GM18499 (cell line): ENCODE data around the gene OR6K2.

Source experiments
- ATAC-seq: cut with Tn5 transposase; IDR thresholded peaks from one replicate; pipeline ENCODE4 v1.9.1; 2021; ENCODE audit warnings: moderate number of reproducible peaks; ENCODE audit not compliant: insufficient read depth, unreplicated experiment

Gene OR6K2

DNA sequence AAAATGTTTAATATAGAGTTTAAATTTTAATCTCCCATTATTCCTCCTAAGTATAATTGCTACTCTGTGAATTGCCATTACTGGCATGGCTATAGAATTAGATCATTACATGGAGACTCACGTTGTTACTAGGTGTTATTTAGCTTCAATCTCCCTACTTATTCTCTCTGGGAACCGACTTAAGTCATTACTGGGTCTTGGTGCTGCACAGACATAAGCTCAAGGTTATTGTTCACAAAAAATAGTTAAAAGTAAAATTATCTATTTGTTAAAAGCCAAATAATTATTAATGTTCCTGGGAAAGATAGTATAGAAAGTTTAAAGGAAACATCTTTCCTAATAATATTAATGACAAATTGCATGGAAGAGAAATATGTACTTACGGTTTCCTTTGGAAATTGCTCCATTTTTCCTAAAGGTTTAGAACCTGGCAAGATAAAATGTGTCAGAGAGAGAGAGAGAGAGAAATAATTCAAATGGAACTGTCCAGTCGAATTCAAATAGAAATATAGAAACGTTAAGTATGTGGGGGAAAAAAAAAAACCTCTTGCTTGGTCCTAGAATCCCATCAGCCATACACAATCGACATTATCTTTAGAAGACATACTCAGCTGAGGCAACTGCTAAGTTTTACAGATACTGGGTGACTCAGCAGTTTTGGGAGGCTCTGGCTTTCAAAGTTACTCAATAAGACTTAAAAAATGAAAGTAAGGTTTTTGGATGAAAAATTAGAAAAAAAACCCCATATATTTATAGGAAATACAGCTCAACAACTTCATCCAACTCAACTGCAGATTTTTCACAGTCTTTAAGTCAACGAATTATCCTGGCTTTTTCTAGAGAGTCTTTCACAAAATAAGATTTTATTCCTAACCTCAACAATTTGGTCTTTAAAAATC is 14.1 kb downstream of the OR6K2 start, which contains the start of gene SPTA1:
Gene SPTA1, minus strand, starts transcription at position 605 of the 899 bp plus-strand sequence. Its CDS starts 198 bp downstream, at position 407.
- ATAC-seq, result no peak

DNA sequence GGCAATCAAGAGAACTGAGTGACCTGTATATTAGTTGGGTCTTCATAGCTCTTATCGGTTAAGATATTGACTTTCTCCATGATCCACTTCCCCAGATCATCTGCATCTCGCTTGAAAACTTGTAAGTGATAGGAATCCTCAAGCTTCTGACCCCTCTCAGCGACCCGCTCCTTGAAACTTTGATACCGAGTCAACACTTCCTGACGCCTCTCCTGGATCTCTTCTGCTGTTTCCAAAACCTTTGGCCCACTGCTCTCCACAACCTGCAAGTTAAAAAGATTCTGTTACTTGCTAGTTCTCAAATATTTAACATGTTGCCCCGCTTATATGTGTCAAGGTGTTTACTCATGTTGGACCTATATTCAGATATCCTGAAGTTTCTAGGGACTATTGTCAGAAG is 15.4 kb downstream of the OR6K2 start:
- ATAC-seq, result no peak

DNA sequence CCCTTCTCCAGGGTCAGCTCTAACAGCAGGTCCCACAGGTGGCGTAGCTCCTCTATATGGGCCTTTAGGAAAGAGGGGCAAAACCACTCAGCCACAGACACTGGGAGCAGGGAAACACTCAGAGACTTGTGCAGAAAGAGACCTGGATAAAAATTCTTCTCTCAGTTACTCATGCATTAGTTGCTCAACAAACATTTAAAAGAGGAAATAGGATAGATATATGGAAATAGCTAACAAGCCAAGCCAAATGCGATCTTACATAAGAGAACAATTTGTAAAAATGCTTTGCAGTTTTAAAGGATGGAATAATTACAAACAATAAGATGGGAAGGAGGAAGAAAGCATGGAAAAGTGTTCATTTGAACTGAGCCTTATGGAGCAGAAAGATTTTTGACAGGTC is 18.8 kb downstream of the OR6K2 start:
- ATAC-seq, result no peak

DNA sequence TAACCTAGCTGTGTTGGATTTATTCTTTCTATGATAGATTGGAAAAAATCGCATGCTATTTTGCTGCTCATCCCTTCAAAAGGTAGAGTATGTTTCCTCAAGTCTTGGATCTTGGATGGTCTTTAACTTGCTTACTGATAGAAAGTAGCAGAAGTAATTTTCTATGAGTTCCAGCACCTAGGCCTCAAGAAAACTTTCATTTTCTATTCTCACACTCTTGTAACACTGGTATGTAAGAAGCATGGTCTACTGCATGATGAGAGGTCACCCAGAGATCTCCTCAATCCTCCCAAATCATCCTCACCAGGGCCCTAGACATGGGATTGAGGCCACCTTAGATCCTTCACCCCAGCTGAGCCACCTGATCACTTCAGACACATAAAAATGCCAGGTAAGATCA is 21.2 kb downstream of the OR6K2 start:
- ATAC-seq, result no peak

DNA sequence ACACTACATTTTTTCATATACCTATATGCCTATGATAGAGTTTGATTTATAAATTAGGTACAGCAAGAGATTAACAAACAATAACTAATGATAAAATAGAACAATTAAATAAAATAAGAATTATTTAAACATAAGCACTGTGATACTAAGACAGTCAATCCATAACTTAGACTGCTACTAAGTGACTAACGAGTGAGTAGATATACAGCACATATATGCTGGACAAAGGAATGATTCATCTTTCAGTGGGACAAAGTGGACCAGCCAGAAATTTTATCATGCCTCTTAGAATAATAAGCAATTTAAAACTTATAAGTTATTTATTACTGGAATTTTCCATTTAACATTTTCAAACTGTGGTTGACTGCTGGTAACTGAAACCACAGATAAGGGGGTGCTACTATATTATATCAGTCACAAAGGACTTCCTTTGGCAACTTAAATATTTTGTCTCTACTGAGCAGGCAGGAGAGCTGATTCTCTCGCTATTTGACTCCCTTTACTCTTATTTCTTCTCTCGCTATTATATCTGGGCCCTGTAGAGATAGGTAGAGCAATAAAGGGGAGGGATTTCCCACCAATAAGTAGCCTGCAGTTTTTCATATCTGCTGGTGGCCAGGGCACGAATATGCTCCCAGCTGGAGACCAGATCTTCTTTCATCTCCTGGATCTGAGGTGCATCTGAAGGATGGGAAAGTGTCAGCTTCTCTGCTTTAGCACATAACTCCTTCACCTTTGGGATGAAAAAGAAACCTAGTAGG is 24.7 kb downstream of the OR6K2 start:
- no peak for ATAC-seq

DNA sequence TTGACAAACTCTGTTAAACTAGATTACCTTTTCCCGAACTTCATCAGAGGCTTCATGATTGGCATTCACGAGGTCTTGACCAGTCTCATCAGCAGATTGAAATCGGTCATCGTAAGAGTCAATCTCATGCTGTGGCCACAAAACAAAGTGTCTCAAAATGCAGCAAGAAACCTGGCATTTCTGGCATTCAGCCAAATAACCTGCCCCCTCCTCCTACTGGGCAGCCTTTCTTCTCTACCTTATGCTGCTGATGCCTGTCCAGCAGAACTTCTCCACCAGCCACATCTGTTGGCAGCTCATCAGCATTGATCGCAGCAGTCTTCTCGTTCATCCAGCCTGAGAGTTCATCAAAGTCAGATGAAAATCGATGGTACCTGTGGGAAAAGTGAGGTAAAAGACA is 26.1 kb downstream of the OR6K2 start:
- ATAC-seq, result no peak

DNA sequence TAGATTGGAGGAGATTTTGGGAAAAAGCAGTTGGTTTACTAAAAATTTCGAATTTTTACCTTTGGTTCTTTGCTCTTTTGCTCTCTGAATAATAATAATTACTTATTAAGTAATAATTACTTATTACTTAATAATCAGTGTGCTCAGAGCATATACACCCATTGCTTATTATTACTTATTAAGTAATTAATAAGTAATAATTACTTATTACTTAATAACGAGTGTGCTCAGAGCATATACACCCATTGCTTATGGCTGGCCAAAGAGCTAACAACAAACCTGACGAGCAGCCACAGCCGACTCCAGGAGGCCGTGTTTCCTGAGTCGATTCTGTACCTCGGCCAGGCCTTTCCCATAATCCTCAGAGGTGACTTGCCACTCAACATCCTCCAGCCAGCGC is 34.4 kb downstream of the OR6K2 start:
- no peak for ATAC-seq

DNA sequence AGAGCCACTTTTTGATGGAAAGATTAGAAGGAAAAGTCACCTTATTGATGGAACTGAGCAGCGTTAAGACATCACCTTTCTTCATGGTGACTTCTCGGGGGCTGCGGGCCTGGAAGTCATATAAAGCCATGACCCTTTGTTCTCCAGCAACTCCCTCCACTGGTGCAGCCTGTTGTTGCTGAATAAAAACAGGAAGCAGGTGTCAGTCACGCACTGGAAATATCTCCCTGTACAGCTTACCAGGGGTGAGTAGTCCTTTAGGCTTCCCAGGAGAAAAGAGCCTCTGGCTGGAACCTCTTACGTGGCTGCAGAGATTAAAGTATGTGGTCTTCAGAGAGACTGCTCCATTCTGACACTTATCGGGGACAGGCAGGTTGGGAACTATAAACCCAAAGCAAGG is 45.9 kb downstream of the OR6K2 start:
- ATAC-seq, result no peak

DNA sequence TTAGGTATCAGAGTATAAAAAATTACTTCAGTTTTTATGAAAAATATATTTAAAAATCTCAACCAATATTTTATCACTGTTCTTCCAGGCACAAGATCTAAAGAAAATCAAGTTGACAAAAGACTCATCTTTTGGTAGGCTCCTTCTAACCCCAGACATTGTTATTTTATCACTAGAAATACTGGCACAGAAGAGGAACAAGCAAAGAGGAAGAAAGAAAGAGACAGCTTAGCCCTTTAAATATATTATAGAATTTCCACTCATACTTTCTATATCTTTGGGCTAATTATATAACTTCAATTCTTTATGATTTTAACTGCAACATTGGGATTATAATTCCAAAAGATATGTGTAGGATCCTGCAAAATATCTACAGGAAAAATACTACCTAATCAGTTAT is 46.4 kb downstream of the OR6K2 start:
- ATAC-seq, result no peak

DNA sequence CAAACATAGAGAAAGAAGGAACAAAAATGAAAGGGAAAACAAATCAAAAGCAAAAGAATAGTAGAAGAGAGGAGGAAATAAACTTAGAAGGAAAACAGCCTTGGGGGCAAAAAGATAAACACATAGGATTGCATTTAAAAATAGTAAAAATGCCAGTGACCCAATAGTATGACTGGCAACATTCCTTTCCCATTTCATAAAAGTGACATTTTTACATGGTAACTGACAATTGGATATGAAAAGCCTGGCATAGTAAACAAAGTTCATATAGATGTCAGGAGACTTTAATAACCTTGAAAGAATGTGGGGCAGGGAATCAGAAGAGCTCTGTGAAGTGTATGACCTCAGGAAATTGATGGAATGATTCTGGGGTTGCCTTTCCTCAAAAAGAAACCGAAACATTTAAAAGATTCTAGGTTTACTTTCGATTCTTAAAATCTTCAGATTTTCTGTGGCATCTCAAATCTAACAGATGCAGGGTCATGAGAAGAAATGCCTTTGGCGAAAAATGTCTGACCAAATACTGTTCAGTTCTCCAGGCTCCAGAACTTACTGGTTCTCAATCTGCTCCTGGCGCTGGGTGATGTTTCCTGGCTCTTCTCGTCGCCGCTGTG is 47.6 kb downstream of the OR6K2 start:
- ATAC-seq, result no peak
